Measurements from ENCODE around the gene KLK3.

DNA sequence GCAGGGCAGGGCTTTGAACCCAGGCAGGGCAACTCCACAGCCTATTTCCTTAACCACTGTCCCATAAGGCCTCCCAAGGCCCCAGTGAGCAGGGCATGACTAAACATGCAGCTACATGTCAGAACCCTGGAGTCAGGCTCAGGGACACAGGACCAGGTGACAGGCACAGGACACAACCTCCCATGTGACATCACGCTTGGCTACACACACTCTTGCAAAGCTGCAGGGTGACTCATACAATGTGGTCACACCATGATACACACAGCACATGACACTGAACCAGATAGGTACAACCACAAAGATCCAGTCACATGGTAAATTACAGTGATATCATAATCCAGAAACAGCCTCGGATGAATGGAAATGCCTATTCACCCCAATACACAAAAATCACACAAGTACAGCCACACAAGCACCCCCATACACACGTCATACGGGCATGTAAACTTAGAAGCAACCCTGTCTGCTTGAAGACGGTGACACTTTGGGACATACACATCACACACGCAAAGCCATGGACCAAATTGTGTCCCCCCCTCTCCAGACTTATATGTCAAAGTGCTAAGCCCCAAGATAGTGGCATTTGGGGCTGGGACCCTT lies 42.0 kb downstream of the KLK3 start:
- no peak for TF ChIP-seq ZNF274 (IDR thresholded peaks at IDR 0.05; ENCODE audit: borderline replicate concordance, extremely low read depth, low read length)
- no peak for TF ChIP-seq TAF1 (IDR thresholded peaks at IDR 0.05; ENCODE audit: low read depth, low read length)
- TF ChIP-seq SP2 (IDR thresholded peaks at IDR 0.05; ENCODE audit: low read length) = no peak
- no peak for TF ChIP-seq JUND (IDR thresholded peaks at IDR 0.05; ENCODE audit: low read length)

Data from H1 (cell line).